ENCODE data around the gene SLC8A1.

Gene SLC8A1

GRCh38 chr2:40487602-40488001 is 35.7 kb upstream of the SLC8A1 start:
- Histone ChIP-seq H3K4me3 (ENCODE audit: low read depth in 1 of 2, low read length in 2 of 2) (no peak overlapping the region), H2AFZ (ENCODE audit: low read depth, low read length) (no peak overlapping the region), H3K4me2 (ENCODE audit: insufficient read depth, low read length) (no peak overlapping the region), H3K36me3 (ENCODE audit: insufficient read depth, low read length) (no peaks in the 10 kb centered on the region), H3K79me2 (ENCODE audit: insufficient read depth, low read length) (no peaks in the 10 kb centered on the region), H3K9ac (ENCODE audit: low read depth, low read length) (no peak overlapping the region), H3K27ac (ENCODE audit: low read length) (no peak overlapping the region), H3K27me3 (ENCODE audit: insufficient read depth, low read length, poor library complexity) (no peaks in the 10 kb centered on the region), H3K4me1 (ENCODE audit: insufficient read depth, low read length) (peaks cover 27% of the 10 kb centered on the region), H3K9me3 (ENCODE audit: insufficient read depth, low read length, severe bottlenecking) (no peaks in the 10 kb centered on the region), H4K20me1 (ENCODE audit: insufficient read depth, low read length) (no peaks in the 10 kb centered on the region)
- no peak for TF ChIP-seq EZH2 (IDR thresholded peaks at IDR 0.05; ENCODE audit: borderline replicate concordance, low read depth, low read length, severe bottlenecking)
- TF ChIP-seq CTCF (IDR thresholded peaks at IDR 0.05; ENCODE audit: borderline replicate concordance, extremely low read depth, low read length, poor library complexity, severe bottlenecking): no peak
- DNase-seq (no peak), ATAC-seq (ENCODE audit: insufficient read depth, low read depth) (no peak)

- Histone ChIP-seq H4K20me1 (ENCODE audit: insufficient read depth, low read length) (no peaks in the 10 kb centered on the region), H2AFZ (ENCODE audit: low read depth, low read length) (no peak overlapping the region), H3K27ac (ENCODE audit: low read length) (no peak overlapping the region), H3K27me3 (ENCODE audit: insufficient read depth, low read length, poor library complexity) (no peaks in the 10 kb centered on the region), H3K4me2 (ENCODE audit: insufficient read depth, low read length) (no peak overlapping the region), H3K36me3 (ENCODE audit: insufficient read depth, low read length) (no peaks in the 10 kb centered on the region), H3K79me2 (ENCODE audit: insufficient read depth, low read length) (no peaks in the 10 kb centered on the region), H3K9ac (ENCODE audit: low read depth, low read length) (no peak overlapping the region), H3K4me1 (ENCODE audit: insufficient read depth, low read length) (peaks cover 27% of the 10 kb centered on the region), H3K4me3 (ENCODE audit: low read depth in 1 of 2, low read length in 2 of 2) (no peak overlapping the region), H3K9me3 (ENCODE audit: insufficient read depth, low read length, severe bottlenecking) (no peaks in the 10 kb centered on the region)
- no peak for TF ChIP-seq EZH2 (IDR thresholded peaks at IDR 0.05; ENCODE audit: borderline replicate concordance, low read depth, low read length, severe bottlenecking)
- no peak for TF ChIP-seq CTCF (IDR thresholded peaks at IDR 0.05; ENCODE audit: borderline replicate concordance, extremely low read depth, low read length, poor library complexity, severe bottlenecking)
- DNase-seq (no peak), ATAC-seq (ENCODE audit: insufficient read depth, low read depth) (no peak)
Observed at GRCh38 chr2:40485854-40486253, 34.0 kb upstream of the SLC8A1 start.

GRCh38 chr2:40485318-40485717 is 33.4 kb upstream of the SLC8A1 start:
- no peaks in the 10 kb centered on the region for H3K27me3 ChIP-seq (ENCODE audit: insufficient read depth, low read length, poor library complexity)
- ATAC-seq (ENCODE audit: insufficient read depth, low read depth) (no peak), DNase-seq (no peak)
- peaks cover 23% of the 10 kb centered on the region for H3K4me1 ChIP-seq (ENCODE audit: insufficient read depth, low read length)
- no peaks in the 10 kb centered on the region for H3K79me2 ChIP-seq (ENCODE audit: insufficient read depth, low read length)
- H3K4me2 ChIP-seq (ENCODE audit: insufficient read depth, low read length): no peak overlapping the region
- H4K20me1 ChIP-seq (ENCODE audit: insufficient read depth, low read length): no peaks in the 10 kb centered on the region
- H3K9me3 ChIP-seq (ENCODE audit: insufficient read depth, low read length, severe bottlenecking): no peaks in the 10 kb centered on the region
- H3K9ac ChIP-seq (ENCODE audit: low read depth, low read length): no peak overlapping the region
- H3K4me3 ChIP-seq (ENCODE audit: low read depth in 1 of 2, low read length in 2 of 2): no peak overlapping the region
- H3K27ac ChIP-seq (ENCODE audit: low read length): no peak overlapping the region
- no peak overlapping the region for H2AFZ ChIP-seq (ENCODE audit: low read depth, low read length)
- no peaks in the 10 kb centered on the region for H3K36me3 ChIP-seq (ENCODE audit: insufficient read depth, low read length)
- TF ChIP-seq CTCF (IDR thresholded peaks at IDR 0.05; ENCODE audit: borderline replicate concordance, extremely low read depth, low read length, poor library complexity, severe bottlenecking) (no peak), EZH2 (IDR thresholded peaks at IDR 0.05; ENCODE audit: borderline replicate concordance, low read depth, low read length, severe bottlenecking) (no peak)
